T47D (cell line): Measurements from ENCODE around the gene SHMT2.

Experiments
- DNase-seq, 2 experiments: peaks; one replicate each; pipeline versions ENCODE4 v3.0.0 to v3.0.0-alpha.2; 2011 to 2012; ENCODE audit warnings: low read depth in 1 of 2, low spot score in 1 of 2
- JUND ChIP-seq: IDR thresholded peaks from 2 replicates; pipeline ENCODE4 v1.6.1; 2012; ENCODE audit warnings: low read depth
- in situ Hi-C: cut with HindIII; loops from 2 replicates; pipeline ENCODE4 v1.10.0; 2016; ENCODE audit warnings: low sequenced_read_pairs, low pct_unique_long_range_greater_than_20kb

The SHMT2 gene

DNA sequence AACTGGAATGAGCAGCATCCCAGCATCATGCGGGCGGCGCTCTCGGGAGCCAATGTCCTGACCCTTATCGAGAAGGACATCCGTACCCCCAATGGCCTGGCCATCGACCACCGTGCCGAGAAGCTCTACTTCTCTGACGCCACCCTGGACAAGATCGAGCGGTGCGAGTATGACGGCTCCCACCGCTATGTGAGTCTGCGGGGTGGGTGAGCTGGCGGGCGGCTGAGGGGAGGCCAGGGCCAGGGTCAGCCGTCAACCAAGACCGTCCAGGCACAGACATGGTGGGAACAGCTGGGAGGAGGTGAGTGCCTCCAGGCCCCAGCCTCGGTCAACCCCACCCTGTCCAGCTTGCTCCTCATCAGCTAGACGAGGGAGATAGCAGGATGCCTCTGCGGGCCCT is 38.7 kb upstream of the SHMT2 start:
- DNase-seq: no peak
- no peak for TF ChIP-seq JUND
- in situ Hi-C loops: no loop called here

- in situ Hi-C loops: no loop called here
- DNase-seq: no peak
- no peak for TF ChIP-seq JUND
Measured at GRCh38 chr12:57191410-57191809, 38.1 kb upstream of the SHMT2 start.

- DNase-seq: no peak
- no peak for TF ChIP-seq JUND
- in situ Hi-C loops: no loop called here
Measured at GRCh38 chr12:57192920-57193319, 36.6 kb upstream of the SHMT2 start.

- in situ Hi-C loops: no loop called here
- DNase-seq: peak in 1 of 2 experiments; percentile 23
- no peak for TF ChIP-seq JUND
Measured at GRCh38 chr12:57193706-57194245, 35.7 kb upstream of the SHMT2 start.

- no peak for TF ChIP-seq JUND
- in situ Hi-C loops: no loop called here
- no peak for DNase-seq
Measured at GRCh38 chr12:57194253-57194652, 35.3 kb upstream of the SHMT2 start.

DNA sequence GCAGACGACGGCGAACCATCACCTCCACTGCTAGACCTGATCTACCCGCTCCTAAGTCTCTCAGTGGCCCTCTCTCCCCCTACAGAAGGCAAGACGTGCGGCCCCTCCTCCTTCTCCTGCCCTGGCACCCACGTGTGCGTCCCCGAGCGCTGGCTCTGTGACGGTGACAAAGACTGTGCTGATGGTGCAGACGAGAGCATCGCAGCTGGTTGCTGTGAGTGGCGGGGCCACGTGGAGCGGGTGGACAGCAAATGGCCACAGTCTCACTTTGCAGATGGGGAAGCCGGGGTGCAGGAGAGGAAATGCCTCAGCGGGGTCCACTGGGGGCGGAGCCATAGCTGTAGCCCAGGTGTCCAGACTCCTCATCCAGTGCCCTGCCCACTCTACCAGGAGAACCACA is 34.3 kb upstream of the SHMT2 start:
- DNase-seq: no peak
- no peak for TF ChIP-seq JUND
- in situ Hi-C loops: no loop called here

- TF ChIP-seq JUND: no peak
- in situ Hi-C loops: no loop called here
- DNase-seq: no peak
Measured at GRCh38 chr12:57195611-57196371, 33.7 kb upstream of the SHMT2 start.

- no peak for DNase-seq
- in situ Hi-C loops: no loop called here
- TF ChIP-seq JUND: no peak
Measured at GRCh38 chr12:57196439-57196838, 33.1 kb upstream of the SHMT2 start.

- no peak for DNase-seq
- in situ Hi-C loops: no loop called here
- no peak for TF ChIP-seq JUND
Measured at GRCh38 chr12:57196956-57197355, 32.6 kb upstream of the SHMT2 start.

DNA sequence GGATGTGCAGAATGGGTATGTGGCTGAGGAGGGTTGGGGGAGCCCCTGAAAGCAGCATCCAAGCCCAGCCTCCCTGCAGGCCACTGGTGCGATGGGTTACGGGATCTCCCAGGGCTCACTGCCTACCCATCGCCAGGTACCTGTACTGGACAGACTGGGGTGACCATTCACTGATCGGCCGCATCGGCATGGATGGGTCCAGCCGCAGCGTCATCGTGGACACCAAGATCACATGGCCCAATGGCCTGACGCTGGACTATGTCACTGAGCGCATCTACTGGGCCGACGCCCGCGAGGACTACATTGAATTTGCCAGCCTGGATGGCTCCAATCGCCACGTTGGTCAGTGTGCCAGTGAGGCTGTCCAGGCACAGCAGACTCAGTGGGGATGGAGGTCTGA is 31.2 kb upstream of the SHMT2 start:
- TF ChIP-seq JUND: no peak
- in situ Hi-C loops: no loop called here
- DNase-seq: no peak

DNA sequence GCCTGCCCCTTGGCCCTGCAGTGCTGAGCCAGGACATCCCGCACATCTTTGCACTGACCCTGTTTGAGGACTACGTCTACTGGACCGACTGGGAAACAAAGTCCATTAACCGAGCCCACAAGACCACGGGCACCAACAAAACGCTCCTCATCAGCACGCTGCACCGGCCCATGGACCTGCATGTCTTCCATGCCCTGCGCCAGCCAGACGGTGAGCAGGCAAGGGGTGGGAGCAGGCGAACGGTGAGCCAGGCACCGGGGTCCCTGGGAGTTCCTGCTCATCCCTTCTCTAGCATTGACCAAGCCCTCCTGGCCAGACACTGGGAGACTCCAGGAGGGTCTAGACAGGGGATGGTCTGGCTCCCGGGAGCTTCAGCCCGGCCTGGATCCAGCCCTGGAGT is 30.3 kb upstream of the SHMT2 start:
- no peak for TF ChIP-seq JUND
- in situ Hi-C loops: no loop called here
- no peak for DNase-seq

DNA sequence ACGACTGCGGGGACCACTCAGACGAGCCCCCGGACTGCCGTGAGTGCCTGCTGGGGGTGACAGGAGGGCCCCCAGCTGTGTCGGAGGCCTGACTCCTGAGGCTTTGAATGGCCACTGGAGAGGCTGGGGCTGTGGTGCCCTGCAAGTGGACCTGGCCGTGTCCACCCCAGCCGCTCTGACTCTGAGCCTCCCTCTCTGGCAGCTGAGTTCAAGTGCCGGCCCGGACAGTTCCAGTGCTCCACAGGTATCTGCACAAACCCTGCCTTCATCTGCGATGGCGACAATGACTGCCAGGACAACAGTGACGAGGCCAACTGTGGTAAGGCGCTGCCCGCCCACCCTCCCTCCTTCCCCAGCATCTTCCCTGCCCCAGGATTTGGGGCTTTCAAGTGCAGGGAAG is 29.0 kb upstream of the SHMT2 start:
- in situ Hi-C loops: no loop called here

DNA sequence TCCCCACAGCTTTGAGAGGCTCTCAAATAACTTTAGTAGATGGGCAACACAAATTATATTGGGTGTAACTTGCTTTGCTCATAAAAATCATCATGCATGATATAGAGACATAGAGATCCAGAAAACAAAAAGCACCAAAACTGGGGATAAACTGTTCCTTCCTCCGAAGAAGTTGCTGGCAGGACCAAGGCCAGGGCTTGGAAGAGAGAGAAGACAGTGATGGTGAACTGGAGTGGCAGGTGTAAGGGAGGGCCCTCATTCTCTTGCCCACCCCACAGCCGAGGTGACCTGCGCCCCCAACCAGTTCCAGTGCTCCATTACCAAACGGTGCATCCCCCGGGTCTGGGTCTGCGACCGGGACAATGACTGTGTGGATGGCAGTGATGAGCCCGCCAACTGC is 28.3 kb upstream of the SHMT2 start:
- in situ Hi-C loops: no loop called here

More for the DNA sequence above, 29.0 kb upstream of the SHMT2 start:
- no peak for TF ChIP-seq JUND
- DNase-seq: no peak

GRCh38 chr12:57201631-57202030 is 27.9 kb upstream of the SHMT2 start:
- DNase-seq: no peak
- in situ Hi-C loops: no loop called here
- TF ChIP-seq JUND: no peak

More for the DNA sequence above, 28.3 kb upstream of the SHMT2 start:
- TF ChIP-seq JUND: no peak
- DNase-seq: no peak
